ENCODE data around the gene GJC1.
"Not testable (repeated sequence)": the region's sequence is repeated elsewhere in the genome, so short reads cannot be mapped to it uniquely, and the experiment has no call there.

GJC1 gene

GRCh38 chr17:44757918-44758413 is 72.1 kb downstream of the GJC1 start:
- DNase-seq, result no peak

- no peak for DNase-seq
Measured at GRCh38 chr17:44757045-44757917, 72.8 kb downstream of the GJC1 start.

GRCh38 chr17:44755180-44755579 is 74.9 kb downstream of the GJC1 start:
- DNase-seq, result not testable (repeated sequence)

DNA sequence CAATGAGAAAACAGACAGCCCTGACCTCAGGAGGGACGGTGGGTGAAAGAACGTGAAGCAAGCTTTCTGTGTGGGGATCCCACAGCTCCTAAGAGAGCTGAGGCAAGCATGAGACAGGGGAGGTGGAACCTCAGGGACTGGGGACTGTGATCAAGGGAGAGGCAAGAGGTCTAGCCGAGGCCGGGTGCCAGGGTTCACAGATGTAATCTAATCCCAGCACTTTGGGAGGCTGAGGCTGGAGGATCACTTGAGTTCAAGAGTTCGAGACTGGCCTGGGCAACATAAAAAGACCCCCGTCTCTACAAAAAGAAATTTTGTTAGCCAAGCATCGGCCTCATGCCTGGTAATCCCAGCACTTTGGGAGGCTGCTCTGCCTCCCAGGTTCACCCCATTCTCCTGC is 75.8 kb downstream of the GJC1 start:
- no peak for DNase-seq

DNA sequence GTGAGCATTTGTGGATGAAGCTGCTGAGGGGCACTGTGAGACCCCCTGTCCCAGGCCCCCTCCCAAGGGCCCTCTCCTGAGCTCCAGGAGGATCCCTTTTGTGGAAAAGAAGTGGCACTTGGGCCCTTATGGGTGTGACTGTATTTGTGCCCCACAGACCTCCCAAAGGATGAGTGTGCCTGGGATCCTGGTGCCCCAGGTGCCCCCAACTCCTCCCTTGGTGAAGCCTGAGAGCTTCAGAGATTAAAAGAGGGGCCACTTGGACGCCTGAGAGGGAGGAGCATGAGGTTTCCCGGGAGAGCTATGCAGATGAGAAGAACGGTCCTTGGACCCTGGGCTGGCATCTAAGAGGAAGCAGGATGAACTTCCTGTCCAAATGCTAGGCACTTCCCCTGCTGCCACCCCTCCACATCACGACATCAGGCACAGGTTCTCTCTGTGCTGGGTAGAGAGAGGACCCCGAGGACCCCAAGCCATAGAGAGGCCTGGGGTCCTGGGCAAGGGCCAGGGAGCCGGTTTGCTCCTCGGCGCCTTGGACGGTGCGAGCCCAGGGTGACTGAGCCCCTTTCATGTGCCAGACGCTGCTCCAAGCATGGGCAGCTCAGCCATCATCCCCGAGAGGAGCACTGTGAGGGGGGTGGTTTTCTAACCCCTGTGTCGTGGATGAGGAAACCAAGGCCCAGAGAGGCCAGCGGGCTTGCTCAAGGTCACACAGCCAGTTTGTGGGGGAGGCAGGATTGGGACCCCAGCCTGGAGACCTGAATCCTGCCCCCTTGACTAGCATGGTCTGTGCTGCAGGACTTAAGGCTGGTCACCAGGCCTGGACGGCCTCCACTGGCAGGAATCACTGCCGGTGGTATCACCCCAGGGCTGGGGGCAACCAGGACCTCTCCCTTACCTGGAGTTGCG is 76.9 kb downstream of the GJC1 start:
- DNase-seq, result no peak

GRCh38 chr17:44751806-44752205 is 78.3 kb downstream of the GJC1 start:
- DNase-seq, result no peak

DNA sequence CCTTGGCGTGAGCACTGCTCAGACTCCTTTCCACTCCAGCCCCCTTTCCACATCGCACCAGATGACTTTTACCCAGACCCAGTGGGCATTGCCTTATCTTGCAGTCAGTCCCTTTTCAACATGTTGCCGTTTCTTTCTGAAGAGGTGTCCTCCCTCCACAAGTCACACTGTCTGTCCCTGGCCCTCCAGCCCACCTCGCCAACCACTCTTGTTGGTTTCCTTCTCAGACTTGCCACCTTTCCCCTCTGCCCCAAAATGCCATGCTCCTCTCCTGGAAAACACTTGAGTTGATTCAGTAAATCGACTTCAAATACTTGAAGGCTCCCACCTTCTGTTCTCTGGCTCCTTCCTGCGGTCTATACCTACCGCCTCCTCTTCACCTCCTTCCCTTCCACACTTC is 78.8 kb downstream of the GJC1 start:
- no peak for DNase-seq

DNA sequence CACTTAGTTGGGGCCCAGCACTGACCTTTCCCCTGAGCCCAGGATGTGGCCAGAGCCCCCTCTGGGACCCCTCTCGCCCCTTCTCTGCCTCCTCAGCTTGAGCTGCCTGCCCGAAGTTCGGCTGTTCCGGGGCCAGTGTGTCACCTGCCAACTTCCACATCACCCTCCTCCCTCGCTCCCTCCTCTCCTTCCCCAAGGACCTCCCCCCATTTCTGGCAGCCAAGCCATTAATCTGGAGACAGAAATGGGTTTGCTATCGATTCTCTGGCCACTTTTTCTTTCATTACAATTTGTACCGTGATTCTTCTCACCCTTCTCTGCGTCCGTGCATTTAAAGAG is 80.1 kb downstream of the GJC1 start:
- no peak for DNase-seq

DNA sequence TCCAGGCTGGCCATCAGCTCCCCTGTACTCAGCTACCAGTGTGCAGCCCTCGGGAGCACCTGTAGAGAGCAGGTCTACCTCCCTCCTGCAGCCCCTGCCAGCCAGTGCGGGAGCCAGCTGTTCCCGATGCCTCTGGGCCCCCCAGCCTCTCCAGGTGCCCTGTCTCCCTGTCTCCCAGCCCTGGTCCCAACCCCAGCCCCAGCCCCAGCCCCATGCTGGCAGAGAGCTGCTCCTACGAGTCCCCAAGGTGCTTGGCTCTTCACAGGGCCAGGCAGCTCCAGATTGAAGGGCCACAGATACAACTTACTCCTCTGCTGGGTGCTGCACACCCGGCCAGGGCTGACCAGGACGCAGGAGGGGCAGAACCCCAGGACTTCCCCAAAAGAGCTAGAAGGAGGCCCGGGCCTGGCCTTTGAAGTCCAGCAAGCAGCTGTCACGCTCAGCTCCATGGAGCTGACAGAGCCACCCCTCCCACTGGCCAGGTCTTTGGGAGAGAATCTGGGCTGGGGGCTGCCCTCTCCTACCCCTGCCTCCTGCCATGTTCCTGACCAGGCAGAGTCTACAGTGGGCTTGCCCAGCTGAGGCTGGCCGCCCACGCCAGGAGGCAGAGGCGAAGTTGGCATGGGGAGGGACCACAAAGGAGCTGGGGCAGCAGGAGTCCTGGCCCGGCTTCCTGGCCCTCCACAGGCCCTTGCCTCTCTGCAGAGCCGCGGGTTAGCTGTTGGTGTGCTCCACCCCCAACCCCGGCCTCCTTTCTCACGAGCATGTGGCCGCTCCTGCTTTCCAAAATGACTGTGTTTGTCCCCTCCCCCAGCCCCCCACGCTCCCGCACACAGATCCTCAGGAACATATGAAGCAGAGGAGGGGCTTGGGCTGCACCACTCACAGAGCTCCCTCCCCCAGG is 80.8 kb downstream of the GJC1 start:
- DNase-seq, result no peak
